ENCODE results near the gene PLA2G15. TPM values are rescaled to one million over a fixed set of nuclear protein-coding genes. Genes with fewer than 3 reads are reported as not detected.
A peak's percentile ranks its signal among the peaks of the same experiment; 100 is the strongest.

Gene PLA2G15
- total and polyA plus RNA-seq, 2 of the 13 experiments (the other 11 are each of a cell fraction or from before 2014, with no cell fraction given), result 14.4 to 23.7 TPM

GRCh38 chr16:68281368-68282063, 36.3 kb downstream of the PLA2G15 start (continued):
- no peak for TF ChIP-seq ZNF280D (CRISPR knock-in tag; IDR thresholded peaks at IDR 0.05)
- peak; percentile 81 for TF ChIP-seq BHLHE40 (IDR thresholded peaks at IDR 0.05; ENCODE audit: low read length)
- peak; percentile 95 for TF ChIP-seq TARDBP (CRISPR knock-in tag; IDR thresholded peaks at IDR 0.05)
- peak; percentile 52; the same call in 1 of the 2 replicates for TF ChIP-seq JUNB (CRISPR knock-in tag; IDR thresholded peaks at IDR 0.05; ENCODE audit: borderline replicate concordance)
- TF ChIP-seq SOX5 (CRISPR knock-in tag; IDR thresholded peaks at IDR 0.05; ENCODE audit: borderline replicate concordance), result peak; percentile 94
- TF ChIP-seq ZNF441 (CRISPR knock-in tag; IDR thresholded peaks at IDR 0.05; ENCODE audit: borderline replicate concordance), result no peak
- no peak; the same call in 1 of the 2 replicates for TF ChIP-seq ZNF761 (CRISPR knock-in tag; conservative IDR thresholded peaks at IDR 0.05)
- peak; percentile 71 for TF ChIP-seq ZNF317 (CRISPR knock-in tag; IDR thresholded peaks at IDR 0.05)
- TF ChIP-seq FOXO1 (CRISPR knock-in tag; IDR thresholded peaks at IDR 0.05), result peak; percentile 97
- TF ChIP-seq ZBTB44 (CRISPR knock-in tag; IDR thresholded peaks at IDR 0.05), result no peak
- TF ChIP-seq ZBTB10 (CRISPR knock-in tag; IDR thresholded peaks at IDR 0.05; ENCODE audit: borderline replicate concordance), result no peak
- peak; percentile 68; the same call in 1 of the 2 replicates for TF ChIP-seq FOSL1 (CRISPR knock-in tag; IDR thresholded peaks at IDR 0.05; ENCODE audit: borderline replicate concordance)
- TF ChIP-seq POLR2A (IDR thresholded peaks at IDR 0.05; ENCODE audit: insufficient read depth in 1 of 2, low read depth in 2 of 2, low read length in 2 of 2), result peak in 1 of 2 experiments; percentile 44; a peak in 1 of 4 replicates
- TF ChIP-seq CC2D1A (CRISPR knock-in tag; IDR thresholded peaks at IDR 0.05), result no peak
- TF ChIP-seq ONECUT2 (CRISPR knock-in tag; IDR thresholded peaks at IDR 0.05), result no peak
- 0 out of 2 replicates have a peak, but pooled peaks have one; percentile 35 for TF ChIP-seq KMT2B (CRISPR knock-in tag; IDR thresholded peaks at IDR 0.05)
- TF ChIP-seq ZNF460 (CRISPR knock-in tag; IDR thresholded peaks at IDR 0.05; ENCODE audit: borderline replicate concordance), result no peak; the same call in 1 of the 2 replicates
- TF ChIP-seq ISL2 (CRISPR knock-in tag; IDR thresholded peaks at IDR 0.05), result peak; percentile 98
- TF ChIP-seq CTCF (CRISPR knock-in tag; IDR thresholded peaks at IDR 0.05), result no peak; the same call in 1 of the 2 replicates
- TF ChIP-seq ELF4 (CRISPR knock-in tag; IDR thresholded peaks at IDR 0.05; ENCODE audit: borderline replicate concordance), result no peak
- TF ChIP-seq ESRRA (CRISPR knock-in tag; IDR thresholded peaks at IDR 0.05; ENCODE audit: low read depth), result 0 out of 2 replicates have a peak, but pooled peaks have one; percentile 63

All from HepG2 (cell line).